GM19023 (cell line): ENCODE data around the gene MLXIP.
"Not testable (repeated sequence)": the region's sequence is repeated elsewhere in the genome, so short reads cannot be mapped to it uniquely, and the experiment has no call there.

Source experiments
- ATAC-seq: cut with Tn5 transposase; IDR thresholded peaks from one replicate; pipeline ENCODE4 v1.9.1; 2021; ENCODE audit warnings: mild to moderate bottlenecking, moderate library complexity; ENCODE audit not compliant: unreplicated experiment

The MLXIP gene

GRCh38 chr12:122176473-122176872 is 97.9 kb downstream of the MLXIP start:
- ATAC-seq: not testable (repeated sequence)

GRCh38 chr12:122182887-122183587 is 104.5 kb downstream of the MLXIP start, which contains the start of gene LRRC43:
Gene LRRC43, plus strand, starts transcription at chr12:122183123. Its CDS starts 22 bp downstream, at chr12:122183145.
- ATAC-seq: no peak

GRCh38 chr12:122183588-122183940 is 105.0 kb downstream of the MLXIP start:
- ATAC-seq: no peak

GRCh38 chr12:122184517-122184916 is 106.0 kb downstream of the MLXIP start:
- no peak for ATAC-seq

GRCh38 chr12:122185079-122185478 is 106.5 kb downstream of the MLXIP start:
- no peak for ATAC-seq

- ATAC-seq: no peak
Observed at GRCh38 chr12:122185494-122186082, 107.0 kb downstream of the MLXIP start.

- ATAC-seq: no peak
Observed at GRCh38 chr12:122187466-122187865, 108.9 kb downstream of the MLXIP start.

- ATAC-seq: no peak
Observed at GRCh38 chr12:122189626-122190475, 111.3 kb downstream of the MLXIP start.

- ATAC-seq: no peak
Observed at GRCh38 chr12:122190842-122191668, 112.5 kb downstream of the MLXIP start.

GRCh38 chr12:122192441-122192840 is 113.9 kb downstream of the MLXIP start:
- ATAC-seq: no peak

GRCh38 chr12:122194804-122195203 is 116.2 kb downstream of the MLXIP start:
- no peak for ATAC-seq

GRCh38 chr12:122195405-122195804 is 116.8 kb downstream of the MLXIP start:
- no peak for ATAC-seq
